Measurements from ENCODE around the gene PON2. TPM values are rescaled to one million over a fixed set of nuclear protein-coding genes. Genes with fewer than 3 reads are reported as not detected.

The PON2 gene
- total RNA-seq, 8 experiments from 2014 or later: 24.1 to 202 (median 64.6) TPM

DNA sequence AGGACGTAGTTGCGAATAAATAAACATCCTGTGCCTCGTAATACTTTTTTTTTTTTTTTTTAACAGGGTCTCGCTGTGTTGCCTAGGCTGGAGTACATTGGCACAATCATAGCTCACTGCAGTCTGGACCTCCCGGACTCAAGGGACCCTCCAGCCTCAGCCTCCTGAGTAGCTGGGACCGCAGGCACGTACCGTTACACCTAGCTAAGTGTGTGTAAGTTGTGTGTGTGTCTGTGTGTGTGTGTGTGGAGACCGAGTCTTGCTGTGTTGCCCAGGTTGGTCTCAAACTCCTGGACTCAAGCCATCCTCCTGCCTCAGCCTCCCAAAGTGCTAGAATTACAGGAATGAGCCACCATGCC lies 573 bp upstream of the PON2 start:
- peak in 4 of 8 experiments; percentile 6 to 23 (median 16) for ATAC-seq (replicated peaks in 6 of 8)
- 0 to 80% (median 60%) methylated on average over 1 to 7 of the region's 9 CpGs; no CpG with 5 or more reads in 5 of the 10 experiments for WGBS, 10 experiments
- peak overlapping the region; percentile 32 to 62 (median 43) for H3K4me3 ChIP-seq
- in situ Hi-C loops (cut with MboI; ENCODE audit: low pct_unique_long_range_greater_than_20kb in 2 of 9, low sequenced_read_pairs in 9 of 9, unreplicated experiment in 9 of 9): no loop called here
- H3K4me1 ChIP-seq (replicated peaks in 1 of 2): peaks cover 3 to 6% of the 10 kb centered on the region in 2 donors
- peak overlapping the region in 1 of 2 donors; percentile 74 for H3K27ac ChIP-seq

DNA sequence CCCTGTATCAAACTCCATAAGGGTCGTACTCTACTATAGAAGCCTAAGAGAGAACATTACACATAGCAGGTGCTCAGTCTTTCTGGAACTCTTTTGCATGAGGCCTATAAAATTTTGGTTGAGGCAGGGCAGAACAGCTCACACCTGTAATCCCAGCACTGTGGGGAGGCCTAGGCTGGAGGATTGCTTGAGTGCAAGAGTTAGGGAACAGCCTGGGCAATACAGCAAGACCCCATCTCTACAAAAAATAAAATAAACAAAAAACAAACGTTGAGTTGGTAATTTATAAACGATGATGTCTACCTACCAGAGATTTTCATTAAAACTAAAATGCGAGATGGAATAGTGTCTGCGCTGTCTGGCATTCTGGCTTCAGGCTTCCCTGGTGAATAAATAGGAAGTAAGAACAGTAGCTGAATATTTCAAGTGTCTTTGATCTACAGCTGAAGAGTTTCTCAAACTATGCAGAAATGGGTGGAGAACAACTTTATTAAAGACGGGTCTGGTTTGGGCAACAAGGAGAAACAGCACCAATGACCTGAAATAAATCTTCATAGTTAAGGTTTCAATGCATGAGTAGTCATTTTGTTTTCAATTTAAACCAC lies 774 bp downstream of the PON2 start:
- ATAC-seq (replicated peaks in 6 of 8): peak in 1 of 8 experiments; percentile 2
- in situ Hi-C loops (cut with MboI; ENCODE audit: low pct_unique_long_range_greater_than_20kb in 2 of 9, low sequenced_read_pairs in 9 of 9, unreplicated experiment in 9 of 9): no loop called here
- Histone ChIP-seq H3K4me3 (peak overlapping the region; percentile 32 to 62 (median 43)), H3K27ac (peak overlapping the region in 1 of 2 donors; percentile 74), H3K4me1 (replicated peaks in 1 of 2) (peaks cover 3 to 6% of the 10 kb centered on the region in 2 donors)
- 0 to 100% (median 61%) methylated on average over 1 to 6 of the region's 6 CpGs for WGBS, 10 experiments

DNA sequence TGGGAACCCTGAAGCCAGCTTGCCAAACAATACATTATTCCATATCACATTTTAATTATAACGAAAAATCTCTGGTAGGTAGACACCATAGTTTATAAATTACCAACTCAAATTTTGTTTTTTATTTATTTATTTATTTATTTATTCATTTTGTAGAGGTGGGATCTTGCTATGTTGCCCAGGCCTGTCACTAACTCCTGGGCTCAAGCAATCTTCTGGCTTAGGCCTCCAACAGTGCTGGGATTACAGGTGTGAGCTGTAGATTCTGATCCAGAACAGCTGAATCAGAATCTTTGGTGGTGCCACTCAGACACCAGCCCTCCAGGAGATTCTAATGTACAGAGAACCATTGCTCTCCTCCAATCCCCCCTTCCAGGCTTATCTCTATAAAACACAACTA lies 1.7 kb downstream of the PON2 start:
- Histone ChIP-seq H3K4me3 (no peak overlapping the region), H3K27ac (no peak overlapping the region), H3K4me1 (replicated peaks in 1 of 2) (peaks cover 3 to 9% of the 10 kb centered on the region in 2 donors)
- WGBS, 10 experiments: 82 to 100% (median 100%) methylated on average over 1 of the region's 1 CpG; no CpG with 5 or more reads in 2 of the 10 experiments
- in situ Hi-C loops (cut with MboI; ENCODE audit: low pct_unique_long_range_greater_than_20kb in 2 of 9, low sequenced_read_pairs in 9 of 9, unreplicated experiment in 9 of 9): no loop called here
- no peak for ATAC-seq (replicated peaks in 6 of 8)

DNA sequence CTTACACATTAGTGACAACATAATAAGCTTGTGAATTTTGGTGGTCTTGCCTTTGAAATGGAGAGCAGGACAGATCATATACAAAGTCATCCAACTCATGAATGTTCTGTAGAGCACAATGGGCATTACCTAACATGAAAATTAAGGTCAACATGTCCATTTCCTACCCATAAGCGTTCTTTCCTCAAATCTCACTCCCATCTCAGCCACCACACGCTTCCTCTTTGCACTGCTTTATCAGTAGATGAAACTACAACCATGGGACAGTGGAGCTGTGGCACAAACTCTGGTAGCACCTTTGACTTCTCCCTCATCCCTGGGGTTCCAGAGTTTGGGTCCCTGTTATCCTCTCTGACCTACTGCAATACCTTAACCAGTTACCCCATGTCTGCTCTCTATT lies 2.2 kb downstream of the PON2 start:
- in situ Hi-C loops (cut with MboI; ENCODE audit: low pct_unique_long_range_greater_than_20kb in 2 of 9, low sequenced_read_pairs in 9 of 9, unreplicated experiment in 9 of 9): no loop called here
- Histone ChIP-seq H3K4me1 (replicated peaks in 1 of 2) (peaks cover 8 to 12% of the 10 kb centered on the region in 2 donors), H3K4me3 (no peak overlapping the region), H3K27ac (no peak overlapping the region)
- ATAC-seq (replicated peaks in 6 of 8): no peak
- WGBS, 10 experiments: 96 to 100% (median 100%) methylated on average over 1 to 2 of the region's 2 CpGs; no CpG with 5 or more reads in 1 of the 10 experiments

DNA sequence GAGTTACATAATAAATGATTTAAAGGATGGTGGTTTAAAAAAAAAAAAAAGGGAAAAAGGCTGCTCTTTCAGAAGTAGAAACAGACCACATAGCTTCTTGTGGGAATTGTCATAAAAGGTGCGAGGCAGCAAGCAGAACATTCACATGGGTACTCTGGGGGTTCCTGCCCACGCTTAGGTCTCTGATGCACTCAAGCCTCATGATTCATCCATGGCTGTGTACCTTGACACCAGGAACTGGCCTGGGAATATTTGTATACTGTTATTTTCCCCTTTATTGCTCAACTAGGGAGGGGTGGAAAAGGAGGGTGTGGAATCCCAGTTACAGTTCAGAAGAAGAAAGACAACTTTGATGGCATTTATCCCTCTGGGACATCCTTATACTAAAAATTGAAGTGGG lies 4.0 kb downstream of the PON2 start:
- H3K4me3 ChIP-seq: no peak overlapping the region
- in situ Hi-C loops (cut with MboI; ENCODE audit: low pct_unique_long_range_greater_than_20kb in 2 of 9, low sequenced_read_pairs in 9 of 9, unreplicated experiment in 9 of 9): no loop called here
- 60 to 100% (median 80%) methylated on average over 1 to 2 of the region's 2 CpGs; no CpG with 5 or more reads in 1 of the 10 experiments for WGBS, 10 experiments
- no peak for ATAC-seq (replicated peaks in 6 of 8)
- H3K4me1 ChIP-seq (replicated peaks in 1 of 2): peaks cover 16 to 21% of the 10 kb centered on the region in 2 donors
- no peak overlapping the region for H3K27ac ChIP-seq

DNA sequence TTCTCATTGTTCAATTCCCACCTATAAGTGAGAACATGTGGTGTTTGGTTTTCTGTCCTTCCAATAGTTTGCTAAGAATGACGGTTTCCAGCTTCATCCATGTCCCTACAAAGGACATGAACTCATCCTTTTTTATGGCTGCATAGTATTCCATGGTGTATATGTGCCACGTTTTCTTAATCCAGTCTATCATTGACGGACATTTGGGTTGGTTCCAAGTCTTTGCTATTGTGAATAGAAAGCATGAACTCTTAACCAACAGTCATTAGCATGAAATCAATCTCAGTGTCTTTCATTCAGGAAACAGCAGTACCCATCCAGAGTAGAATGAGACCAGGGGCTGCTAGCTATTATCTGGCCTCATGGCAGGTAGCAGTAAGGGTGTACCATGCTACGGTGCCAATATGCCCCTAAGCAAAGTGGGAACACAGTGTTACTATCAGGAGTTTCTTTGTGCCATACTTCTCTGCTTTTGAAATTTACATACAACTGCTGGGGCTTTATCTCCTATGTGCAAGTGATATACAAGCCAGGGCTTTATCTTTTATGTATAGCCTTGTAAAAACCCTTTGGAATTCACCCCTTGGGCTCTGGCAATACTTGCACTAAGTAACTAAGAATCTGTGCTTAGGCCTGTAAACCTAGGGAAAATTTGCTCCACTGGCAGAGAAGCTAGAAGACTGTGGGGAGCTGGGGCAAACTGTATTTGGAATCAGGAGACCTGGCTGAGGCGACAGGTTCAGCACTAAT lies 5.4 kb downstream of the PON2 start:
- H3K4me1 ChIP-seq (replicated peaks in 1 of 2): peaks cover 13 to 19% of the 10 kb centered on the region in 2 donors
- no peak for ATAC-seq (replicated peaks in 6 of 8)
- in situ Hi-C loops (cut with MboI; ENCODE audit: low pct_unique_long_range_greater_than_20kb in 2 of 9, low sequenced_read_pairs in 9 of 9, unreplicated experiment in 9 of 9): no loop called here
- no peak overlapping the region for H3K4me3 ChIP-seq
- no peak overlapping the region for H3K27ac ChIP-seq
- 75 to 100% (median 100%) methylated on average over 1 to 4 of the region's 5 CpGs; no CpG with 5 or more reads in 4 of the 10 experiments for WGBS, 10 experiments

DNA sequence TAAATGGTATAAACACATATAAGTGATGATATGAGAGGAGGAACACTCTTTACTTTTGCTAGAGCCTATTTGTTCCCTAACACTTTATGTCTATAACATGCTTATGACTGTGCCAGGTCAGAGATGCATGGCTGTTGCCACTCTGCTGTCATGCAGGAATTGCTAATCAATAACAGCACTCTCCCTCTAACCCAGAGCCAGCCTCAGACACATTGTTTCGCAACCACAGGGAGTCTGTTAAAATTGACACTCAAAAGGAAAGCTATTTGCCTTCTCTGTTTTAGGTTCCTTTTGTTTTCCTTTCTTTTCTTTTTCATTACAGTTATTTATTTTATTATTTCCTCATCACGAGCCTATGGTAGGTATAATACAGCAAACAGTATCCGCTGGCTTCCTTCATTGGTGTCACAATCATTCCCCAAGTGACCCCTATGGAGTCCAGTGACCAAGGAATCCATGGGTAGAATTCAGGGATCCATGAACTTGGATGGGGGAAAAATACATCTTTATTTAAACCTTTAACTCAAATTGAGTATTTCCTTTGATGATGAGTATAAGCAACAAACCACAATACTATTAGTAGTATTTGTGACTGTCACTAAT lies 6.8 kb downstream of the PON2 start:
- peak in 4 of 8 experiments; percentile 32 to 51 (median 39) for ATAC-seq (replicated peaks in 6 of 8)
- Histone ChIP-seq H3K4me1 (replicated peaks in 1 of 2) (peaks cover 13 to 19% of the 10 kb centered on the region in 2 donors), H3K27ac (no peak overlapping the region), H3K4me3 (no peak overlapping the region)
- in situ Hi-C loops (cut with MboI; ENCODE audit: low pct_unique_long_range_greater_than_20kb in 2 of 9, low sequenced_read_pairs in 9 of 9, unreplicated experiment in 9 of 9): no loop called here
- WGBS, 10 experiments: 0 to 87% (median 57%) methylated on average over 1 to 3 of the region's 3 CpGs

DNA sequence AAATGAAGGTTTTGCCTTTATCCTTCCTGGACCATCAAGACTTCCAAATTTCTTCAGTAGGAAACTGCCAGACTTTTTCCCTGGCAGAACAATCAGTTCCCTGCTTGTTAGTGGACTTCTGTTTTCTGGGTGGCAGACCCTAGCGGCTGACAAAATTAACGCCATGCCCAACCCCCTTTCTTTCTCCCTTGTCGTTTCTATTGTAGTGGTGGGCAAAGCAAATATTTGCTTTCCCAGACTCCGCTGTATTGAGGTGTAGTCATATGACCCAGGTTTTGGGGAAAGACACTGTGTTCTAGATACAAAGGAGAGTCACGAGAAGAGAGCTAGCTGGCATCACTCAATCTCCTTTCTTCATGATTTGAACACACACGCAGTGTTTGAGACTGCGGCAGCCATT lies 7.7 kb downstream of the PON2 start:
- in situ Hi-C loops (cut with MboI; ENCODE audit: low pct_unique_long_range_greater_than_20kb in 2 of 9, low sequenced_read_pairs in 9 of 9, unreplicated experiment in 9 of 9): no loop called here
- H3K4me1 ChIP-seq (replicated peaks in 1 of 2): peaks cover 13 to 19% of the 10 kb centered on the region in 2 donors
- no peak overlapping the region for H3K27ac ChIP-seq
- ATAC-seq (replicated peaks in 6 of 8): peak in 5 of 8 experiments; percentile 70 to 89 (median 80)
- WGBS, 10 experiments: 8 to 100% (median 45%) methylated on average over 2 to 6 of the region's 7 CpGs; no CpG with 5 or more reads in 1 of the 10 experiments
- peak overlapping the region in 1 of 5 donors; percentile 16 for H3K4me3 ChIP-seq

DNA sequence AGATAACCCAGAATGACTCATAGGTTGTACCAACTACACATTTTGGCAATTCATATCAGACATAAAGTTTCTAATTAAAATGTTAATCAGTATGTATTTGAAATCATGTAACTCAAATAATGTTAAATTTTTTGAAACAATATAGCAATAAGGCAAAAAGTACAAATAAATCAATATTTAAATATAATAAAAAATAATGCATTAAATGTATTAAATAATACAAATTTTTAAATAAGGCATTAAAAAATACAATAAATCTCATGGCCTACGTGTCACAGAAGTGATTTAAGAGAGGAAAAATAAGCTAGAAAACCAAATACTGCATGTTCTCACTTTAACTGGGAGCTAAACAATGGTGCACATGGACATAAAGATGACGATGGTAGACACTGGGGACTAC lies 9.1 kb downstream of the PON2 start:
- ATAC-seq (replicated peaks in 6 of 8): no peak
- WGBS, 10 experiments: 76 to 100% (median 90%) methylated on average over 2 of the region's 2 CpGs; no CpG with 5 or more reads in 1 of the 10 experiments
- Histone ChIP-seq H3K4me3 (no peak overlapping the region), H3K4me1 (replicated peaks in 1 of 2) (peaks cover 23 to 32% of the 10 kb centered on the region in 2 donors), H3K27ac (no peak overlapping the region)
- in situ Hi-C loops (cut with MboI; ENCODE audit: low pct_unique_long_range_greater_than_20kb in 2 of 9, low sequenced_read_pairs in 9 of 9, unreplicated experiment in 9 of 9): no loop called here

DNA sequence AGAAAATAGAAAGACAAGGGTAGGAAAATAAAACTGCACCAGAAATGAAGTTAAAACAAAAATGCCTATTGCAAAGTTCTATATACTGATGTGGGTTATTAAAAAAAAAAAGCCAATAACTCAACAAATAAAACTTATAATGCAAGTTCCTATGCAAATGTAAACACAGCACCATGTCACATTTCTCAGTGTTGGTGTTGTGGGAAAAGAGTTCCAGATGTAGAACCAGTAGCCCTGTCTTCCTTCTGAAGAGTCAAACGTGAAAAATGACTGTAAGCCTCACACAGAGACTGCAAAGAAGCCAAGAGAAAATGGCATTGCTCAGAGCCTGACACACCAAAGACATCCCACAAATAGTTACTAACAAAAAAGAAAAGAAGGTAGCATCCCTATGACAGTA lies 10.1 kb downstream of the PON2 start:
- no peak overlapping the region for H3K27ac ChIP-seq
- in situ Hi-C loops (cut with MboI; ENCODE audit: low pct_unique_long_range_greater_than_20kb in 2 of 9, low sequenced_read_pairs in 9 of 9, unreplicated experiment in 9 of 9): no loop called here
- H3K4me3 ChIP-seq: no peak overlapping the region
- H3K4me1 ChIP-seq (replicated peaks in 1 of 2): peaks cover 27 to 34% of the 10 kb centered on the region in 2 donors
- no peak for ATAC-seq (replicated peaks in 6 of 8)
- 7 to 83% (median 40%) methylated on average over 1 of the region's 1 CpG; no CpG with 5 or more reads in 1 of the 10 experiments for WGBS, 10 experiments

DNA sequence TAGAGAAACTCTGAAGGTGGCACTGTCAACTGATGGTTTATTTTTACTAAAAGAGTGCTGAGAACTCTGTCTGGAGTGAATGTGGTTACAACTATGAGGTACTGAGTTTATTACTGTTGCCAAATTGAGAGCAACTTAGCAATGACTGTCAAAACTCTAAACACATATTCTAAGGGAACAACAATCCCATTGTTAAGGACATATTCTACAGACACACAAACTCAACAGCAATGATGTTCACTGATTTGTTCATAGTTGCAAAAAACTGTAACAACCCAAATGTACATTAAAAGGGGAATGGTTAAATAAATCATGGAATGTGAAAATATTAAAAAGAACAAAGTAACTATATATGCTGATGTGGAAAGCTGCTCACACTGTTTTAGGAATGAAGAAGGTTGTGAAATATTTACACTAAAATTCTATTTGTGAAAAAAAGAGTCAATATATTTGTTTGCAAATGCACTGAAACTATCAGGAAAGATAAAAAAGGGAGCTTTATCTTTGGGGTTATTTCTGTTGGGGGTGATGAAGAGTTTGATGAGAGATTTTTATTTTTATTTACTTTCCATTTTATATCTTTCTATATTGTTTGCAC lies 12.9 kb downstream of the PON2 start:
- in situ Hi-C loops (cut with MboI; ENCODE audit: low pct_unique_long_range_greater_than_20kb in 2 of 9, low sequenced_read_pairs in 9 of 9, unreplicated experiment in 9 of 9): no loop called here
- ATAC-seq (replicated peaks in 6 of 8): peak in 1 of 8 experiments; percentile 27
- Histone ChIP-seq H3K27ac (no peak overlapping the region), H3K4me1 (replicated peaks in 1 of 2) (peaks cover 17 to 23% of the 10 kb centered on the region in 2 donors), H3K4me3 (no peak overlapping the region)

DNA sequence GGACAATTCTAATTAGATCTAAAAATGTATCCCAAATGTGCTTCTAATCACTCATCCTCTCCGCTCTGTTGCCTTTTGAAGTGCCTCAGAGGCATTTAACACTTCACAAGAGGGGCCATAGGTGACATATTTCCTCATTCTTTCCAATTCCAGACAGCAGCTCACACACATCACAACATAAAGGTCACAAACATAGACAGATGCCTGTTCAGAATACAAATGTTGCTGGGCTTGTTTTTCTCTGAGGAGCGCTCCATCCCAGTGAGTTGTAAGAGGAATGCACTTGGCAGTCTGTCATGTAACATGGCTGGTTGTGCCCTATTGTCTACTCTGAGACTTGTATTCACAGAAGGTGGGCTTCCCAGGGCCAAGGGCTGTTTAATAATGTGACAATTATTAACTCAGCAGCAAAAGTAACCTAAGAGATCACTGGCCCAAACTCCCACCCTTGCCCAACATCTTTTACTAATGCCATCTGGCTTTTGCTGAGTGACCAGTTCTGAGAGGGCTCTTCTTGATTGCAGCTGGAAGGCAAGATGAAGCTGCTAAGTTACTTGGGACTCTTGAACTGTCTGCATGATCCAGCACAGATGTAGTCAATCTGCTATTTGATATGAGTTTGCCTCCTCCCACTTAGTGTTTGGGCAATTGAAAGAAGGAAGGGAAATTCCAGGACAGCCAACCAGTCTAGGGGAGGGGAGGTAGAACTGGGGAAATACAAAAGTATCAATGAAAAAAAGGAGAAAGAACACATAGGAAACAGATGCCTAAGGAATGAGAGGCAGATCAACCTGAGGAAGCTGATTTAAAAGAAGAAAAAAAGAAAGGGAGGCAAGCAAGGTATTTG lies 13.6 kb downstream of the PON2 start:
- ATAC-seq (replicated peaks in 6 of 8): peak; percentile 41 to 93 (median 86)
- Histone ChIP-seq H3K27ac (peak overlapping the region in 1 of 2 donors; percentile 4), H3K4me1 (replicated peaks in 1 of 2) (peaks cover 16 to 21% of the 10 kb centered on the region in 2 donors), H3K4me3 (no peak overlapping the region)
- 20 to 100% (median 57%) methylated on average over 1 to 2 of the region's 2 CpGs; no CpG with 5 or more reads in 4 of the 10 experiments for WGBS, 10 experiments
- in situ Hi-C loops (cut with MboI; ENCODE audit: low pct_unique_long_range_greater_than_20kb in 2 of 9, low sequenced_read_pairs in 9 of 9, unreplicated experiment in 9 of 9): no loop called here
